Heart left ventricle (tissue), 13 donors: ENCODE measurements around the gene CELSR1.

ENCODE experiments used
- CTCF ChIP-seq, 12 donors: fragments of 200-600 bp; sonication (generic) in 4 of 12; IDR thresholded peaks; one replicate each; pipeline versions ENCODE4 v1.5.0 to v1.8.0; 2018 to 2022; ENCODE audit warnings: antibody characterized with exemption in 12 of 12, mild to moderate bottlenecking in 5 of 12
- POLR2A ChIP-seq, 2 donors: fragments of 450-650 bp; IDR thresholded peaks; one replicate each; pipeline ENCODE4 v1.6.1; 2017; ENCODE audit warnings: antibody characterized with exemption in 2 of 2, mild to moderate bottlenecking in 2 of 2, moderate library complexity in 2 of 2
- donor health status: ischemic (EF 13 %, LVEDD 7.1; RV severe dilation, severe dysfunction).
- donor health status: DM: no; HTN: yes; CAD: no.
- donor health status: DM: no; HTN: no; CAD: no.
- donor health status: ischemic (EF 25% LVEDD 6.9; RV normal size, moderate dysfunction).
- donor health status: ischemic (EF 25% LVEDD 5.7; RV mildly dilated, moderate dysfunction).
- donor health status: ischemic (EF 35%, LVEDD 5.7; RV mildly dilated, moderate dysfunction).
- donor health status: nonischemic (EF 11% LVEDD 7.7; RV severe dilation, severe dysfunction).
- donor health status: DM: yes; HTN: yes; CAD: no.
- donor health status: PGD.
- donor health status: ischemic (EF 29% LVEDD 5.4; RV normal size, mild dysfunction).
- donor health status: nonischemic (EF 23%, LVEDD 6.1; RV moderate dilation, normal function).

GRCh38 chr22:46354176-46354992, 183.0 kb downstream of the CELSR1 start:
- TF ChIP-seq POLR2A (IDR thresholded peaks at IDR 0.05), result no peak
- no peak for TF ChIP-seq CTCF (IDR thresholded peaks at IDR 0.05)
